CD4-positive, alpha-beta T cell (primary cell): ENCODE results near the gene CCDC28B. TPM values are rescaled to one million over a fixed set of nuclear protein-coding genes. Genes with fewer than 3 reads are reported as not detected.
A peak's percentile ranks its signal among the peaks of the same experiment; 100 is the strongest.

Experiments used
- ATAC-seq: fragments of 200-7000 bp; cut with Tn5 transposase; one replicate; pipeline ENCODE4 v1.10.0; 2022; ENCODE audit warnings: mild to moderate bottlenecking; ENCODE audit not compliant: poor library complexity
- CTCF ChIA-PET: fragments of 350-600 bp; sonication (Branson Sonifier 250); formaldehyde crosslinking; loops from one replicate; lab custom pipeline; 2021; ENCODE audit warnings: antibody characterized with exemption, inconsistent platforms; lab: Charles Lee
- POLR2A ChIA-PET: fragments of 350-600 bp; sonication (Branson Sonifier 250); formaldehyde crosslinking; loops from one replicate; lab custom pipeline; 2021; ENCODE audit warnings: antibody characterized with exemption, inconsistent platforms; lab: Charles Lee
- DNase-seq, 14 experiments: peaks; one replicate each; pipeline ENCODE4 v3.0.0-alpha.2; 2013 to 2020; ENCODE audit warnings: mixed read lengths in 2 of 14
- H3K27ac ChIP-seq, 2 donors: one replicate each; pipeline versions ENCODE4 v1.5.1 to v1.7.0; 2013; ENCODE audit warnings: low read length in 2 of 2, low read depth in 1 of 2, mild to moderate bottlenecking in 1 of 2
- H3K27me3 ChIP-seq, 2 experiments: 1 replicate in 1 of 2; 2 replicates in 1 of 2; pipeline versions ENCODE4 v1.6.1 to v1.7.0; 2013; ENCODE audit warnings: low read length in 2 of 2, control low read depth in 1 of 2, mild to moderate bottlenecking in 1 of 2, moderate library complexity in 1 of 2; ENCODE audit not compliant: insufficient read depth in 2 of 2, control insufficient read depth in 1 of 2
- H3K36me3 ChIP-seq: one replicate; pipeline ENCODE4 v1.6.1; 2013; ENCODE audit warnings: low read length, control low read depth; ENCODE audit not compliant: insufficient read depth
- H3K4me1 ChIP-seq: one replicate; pipeline ENCODE4 v1.6.1; 2013; ENCODE audit warnings: low read length, control low read depth; ENCODE audit not compliant: insufficient read depth
- H3K4me3 ChIP-seq: one replicate; pipeline ENCODE4 v1.5.1; 2013; ENCODE audit warnings: mild to moderate bottlenecking, low read length, moderate library complexity
- H3K9me3 ChIP-seq, 2 experiments: 1 replicate in 1 of 2; 2 replicates in 1 of 2; pipeline versions ENCODE4 v1.6.1 to v1.7.0; 2013; ENCODE audit warnings: low read length in 2 of 2, mild to moderate bottlenecking in 2 of 2, control low read depth in 1 of 2, moderate library complexity in 1 of 2; ENCODE audit not compliant: control insufficient read depth in 1 of 2, insufficient read depth in 1 of 2
- H3K27ac Mint-ChIP-seq: one replicate; pipeline ENCODE4 v1.8.0; 2020; ENCODE audit warnings: mixed read lengths
- H3K27me3 Mint-ChIP-seq: one replicate; pipeline ENCODE4 v1.8.0; 2021; ENCODE audit warnings: mixed read lengths
- H3K36me3 Mint-ChIP-seq: one replicate; pipeline ENCODE4 v1.8.0; 2021; ENCODE audit warnings: low read depth, mixed read lengths
- H3K4me1 Mint-ChIP-seq: one replicate; pipeline ENCODE4 v1.8.0; 2021; ENCODE audit warnings: low read depth, mixed read lengths
- H3K4me3 Mint-ChIP-seq: one replicate; pipeline ENCODE4 v1.8.0; 2020; ENCODE audit warnings: mild to moderate bottlenecking, mixed read lengths
- H3K9me3 Mint-ChIP-seq: one replicate; pipeline ENCODE4 v1.8.0; 2020; ENCODE audit warnings: mixed read lengths
- CTCF ChIP-seq: fragments of 200-600 bp; IDR thresholded peaks from one replicate; pipeline ENCODE4 v1.8.0; 2022; ENCODE audit warnings: antibody characterized with exemption, mild to moderate bottlenecking
- intact Hi-C, 2 experiments: fragments of 100-400 bp; cut with DNase I in 1 of 2; cut with micrococcal nuclease in 1 of 2; formaldehyde crosslinking; loops; one replicate each; pipeline versions ENCODE4 v1.15.1 to v1.9.0; 2023 to 2025; cut with DNase I, micrococcal nuclease
- total RNA-seq, 174 experiments: library from RNA in 2 of 174; stranded (reverse) in 2 of 174; gene quantifications; one replicate each; pipeline ENCODE4 v1.2.3 and lab custom pipeline; 2021 to 2026

The CCDC28B gene
- total RNA-seq, 2 experiments from 2014 or later: 4.0 to 5.7 TPM

DNA sequence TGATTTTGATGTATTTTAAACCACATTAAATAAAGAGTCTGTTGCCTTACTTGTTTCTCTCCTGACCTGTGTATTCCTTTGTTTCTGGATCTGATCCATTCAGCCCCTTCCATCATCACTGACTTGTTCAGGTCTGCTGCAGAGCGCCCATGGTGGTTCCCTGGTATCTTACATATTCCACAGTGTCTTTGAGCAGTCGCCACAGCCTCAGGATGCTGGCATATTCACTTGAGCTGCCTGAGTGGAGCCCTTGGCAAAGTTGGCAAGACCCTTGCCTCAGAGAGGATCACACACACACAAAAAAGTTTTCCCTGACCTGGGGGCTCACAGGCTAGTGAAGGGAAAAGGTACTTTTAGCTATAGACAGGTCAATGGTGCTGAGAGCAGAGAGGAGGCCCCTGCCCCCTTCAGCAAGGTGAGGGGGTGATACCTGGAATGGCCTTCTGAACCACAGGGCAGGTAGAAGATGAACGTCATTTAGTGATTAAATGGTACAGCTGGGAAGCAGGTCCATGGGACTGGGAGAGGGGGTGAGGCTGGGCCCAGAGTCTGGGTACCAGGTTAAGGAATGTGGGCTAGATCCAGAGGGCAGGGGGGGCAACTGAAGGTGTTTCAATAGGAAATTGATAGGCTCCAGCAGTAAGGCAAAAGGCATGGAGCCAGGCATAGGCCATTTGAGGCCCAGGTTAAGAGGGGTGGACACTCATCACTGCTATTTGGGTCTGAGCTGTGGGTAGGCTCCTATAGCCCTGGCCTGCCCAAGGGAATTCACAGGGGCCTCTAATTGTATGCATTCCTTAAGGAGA lies 2.0 kb upstream of the CCDC28B start:
- ChIA-PET CTCF (interaction anchor here (2.3 kb wide), 1 partner anchor 17 kb away, joined by 12 read pairs; no protein-coding TSS in a partner anchor), POLR2A (interaction anchor here (1.3 to 3.8 kb wide), 3 partner anchors 18 to 196 kb away, joined by 4 to 17 read pairs (median 7); partner anchors contain the start of genes KPNA6 and TXLNA)
- Histone ChIP-seq H3K4me3 (no peak overlapping the region), H3K27me3 (no peaks in the 10 kb centered on the region), H3K36me3 (peaks cover 46% of the 10 kb centered on the region), H3K4me1 (peaks cover 74% of the 10 kb centered on the region), H3K27ac (no peak overlapping the region), H3K9me3 (no peaks in the 10 kb centered on the region)
- ATAC-seq (no peak), DNase-seq (no peak)
- no peaks in the 10 kb centered on the region for H3K27me3 Mint-ChIP-seq
- no peaks in the 10 kb centered on the region for H3K9me3 Mint-ChIP-seq
- intact Hi-C loops: no loop called here
- H3K4me3 Mint-ChIP-seq: peak overlapping the region; percentile 72
- H3K27ac Mint-ChIP-seq: peak overlapping the region; percentile 76
- no peak for TF ChIP-seq CTCF
- H3K4me1 Mint-ChIP-seq: peaks cover 68% of the 10 kb centered on the region
- peaks cover 51% of the 10 kb centered on the region for H3K36me3 Mint-ChIP-seq

GRCh38 chr1:32199043-32199716 lies 1.2 kb upstream of the CCDC28B start:
- Mint-ChIP-seq H3K36me3 (peaks cover 51% of the 10 kb centered on the region), H3K27ac (peak overlapping the region; percentile 76), H3K4me3 (peak overlapping the region; percentile 11), H3K27me3 (no peaks in the 10 kb centered on the region), H3K9me3 (no peaks in the 10 kb centered on the region), H3K4me1 (peaks cover 71% of the 10 kb centered on the region)
- Histone ChIP-seq H3K4me1 (peaks cover 77% of the 10 kb centered on the region), H3K36me3 (peaks cover 46% of the 10 kb centered on the region), H3K27ac (peak overlapping the region in 1 of 2 donors; percentile 97), H3K9me3 (no peaks in the 10 kb centered on the region), H3K4me3 (no peak overlapping the region), H3K27me3 (no peaks in the 10 kb centered on the region)
- CTCF ChIA-PET: interaction anchor here (0.5 to 2.3 kb wide), 2 partner anchors 17 to 47 kb away, joined by 3 to 12 read pairs; no protein-coding TSS in a partner anchor
- DNase-seq: peak in 1 of 14 experiments; percentile 29
- no peak for TF ChIP-seq CTCF
- no peak for ATAC-seq
- intact Hi-C loops: no loop called here
- POLR2A ChIA-PET: interaction anchor here (1.3 to 3.8 kb wide), 3 partner anchors 19 to 195 kb away, joined by 4 to 27 read pairs (median 17); partner anchors contain the start of genes LCK and TXLNA

- H3K4me3 ChIP-seq: peak overlapping the region; percentile 87
- Mint-ChIP-seq H3K4me1 (peaks cover 68% of the 10 kb centered on the region), H3K9me3 (no peaks in the 10 kb centered on the region), H3K27me3 (no peaks in the 10 kb centered on the region), H3K36me3 (peaks cover 48% of the 10 kb centered on the region), H3K27ac (peak overlapping the region; percentile 95), H3K4me3 (peak overlapping the region; percentile 82)
- CTCF ChIA-PET: interaction anchor here (0.5 to 1.4 kb wide), 3 partner anchors 16 to 49 kb away, joined by 3 to 8 read pairs (median 3); no protein-coding TSS in a partner anchor
- no peaks in the 10 kb centered on the region for H3K27me3 ChIP-seq
- H3K27ac ChIP-seq: peak overlapping the region in 1 of 2 donors; percentile 97
- DNase-seq (no peak), ATAC-seq (no peak)
- TF ChIP-seq CTCF: no peak
- intact Hi-C loops: loop anchor here (2.0 to 10.0 kb wide), 5 partner anchors 19 to 555 kb away; partner anchors contain the start of genes HDAC1 (in 1 of the 2), KPNA6 (in 1 of the 2), LCK (in 1 of the 2) and PEF1 (in 1 of the 2)
- H3K36me3 ChIP-seq: peaks cover 44% of the 10 kb centered on the region
- no peaks in the 10 kb centered on the region for H3K9me3 ChIP-seq
- POLR2A ChIA-PET: interaction anchor here (0.8 to 3.5 kb wide), 12 partner anchors 19 to 195 kb away, joined by 3 to 41 read pairs (median 8); partner anchors contain the start of genes BSDC1, HDAC1, KPNA6 and LCK
- H3K4me1 ChIP-seq: peaks cover 75% of the 10 kb centered on the region
These were observed 700 bp upstream of the CCDC28B start for GRCh38 chr1:32199717-32200072.
